Forelimb muscle (tissue), 1 donor: ENCODE data around the gene CMC2. TPM values are rescaled to one million over a fixed set of nuclear protein-coding genes. Genes with fewer than 3 reads are reported as not detected.

ENCODE experiments used
- DNase-seq: peaks from one replicate; pipeline ENCODE4 v3.0.0-alpha.2; 2013; ENCODE audit warnings: low read depth
- polyA plus RNA-seq: library from polyadenylated mRNA; unstranded; fragments of 120-200 nt; gene quantifications from one replicate; pipeline ENCODE4 v1.2.1, GENCODE V29; 2013; ENCODE audit not compliant: insufficient read length

The CMC2 gene
- polyA plus RNA-seq, 1 donor = 35.4 TPM

- no peak for DNase-seq
These were observed 3.6 kb downstream of the CMC2 start for GRCh38 chr16:81003064-81003463.

GRCh38 chr16:81001330-81001729 is 5.4 kb downstream of the CMC2 start:
- no peak for DNase-seq

- no peak for DNase-seq
These were observed 5.8 kb downstream of the CMC2 start for GRCh38 chr16:81000873-81001272.

- no peak for DNase-seq
These were observed 8.6 kb downstream of the CMC2 start for GRCh38 chr16:80997964-80998620.

- DNase-seq = no peak
These were observed 9.4 kb downstream of the CMC2 start for GRCh38 chr16:80997139-80997798.

GRCh38 chr16:80996688-80997138 is 10.0 kb downstream of the CMC2 start:
- no peak for DNase-seq

- no peak for DNase-seq
These were observed 12.2 kb downstream of the CMC2 start for GRCh38 chr16:80994451-80994850.

- no peak for DNase-seq
These were observed 12.9 kb downstream of the CMC2 start for GRCh38 chr16:80993834-80994233.

GRCh38 chr16:80993307-80993706 is 13.4 kb downstream of the CMC2 start:
- no peak for DNase-seq

GRCh38 chr16:80992676-80993293 is 13.9 kb downstream of the CMC2 start:
- DNase-seq = no peak

- no peak for DNase-seq
These were observed 14.8 kb downstream of the CMC2 start for GRCh38 chr16:80991792-80992430.

GRCh38 chr16:80990978-80991377 is 15.7 kb downstream of the CMC2 start:
- no peak for DNase-seq

- DNase-seq = no peak
These were observed 16.1 kb downstream of the CMC2 start for GRCh38 chr16:80990577-80990976.

GRCh38 chr16:80989801-80990200 is 16.9 kb downstream of the CMC2 start:
- DNase-seq = no peak

- no peak for DNase-seq
These were observed 17.9 kb downstream of the CMC2 start for GRCh38 chr16:80988756-80989155.

GRCh38 chr16:80986557-80986956 is 20.1 kb downstream of the CMC2 start:
- no peak for DNase-seq

GRCh38 chr16:80985611-80986010 is 21.1 kb downstream of the CMC2 start:
- DNase-seq = no peak

- DNase-seq = no peak
These were observed 22.4 kb downstream of the CMC2 start for GRCh38 chr16:80984124-80984892.

GRCh38 chr16:80982646-80983045 is 24.0 kb downstream of the CMC2 start:
- DNase-seq = no peak

GRCh38 chr16:80981103-80981502 is 25.6 kb downstream of the CMC2 start:
- no peak for DNase-seq

GRCh38 chr16:80976946-80977345 is 29.7 kb downstream of the CMC2 start:
- DNase-seq = no peak
